Thyroid gland (tissue), 4 donors: ENCODE measurements around the gene LIX1L. TPM values are rescaled to one million over a fixed set of nuclear protein-coding genes. Genes with fewer than 3 reads are reported as not detected.

Source experiments
- DNase-seq, 2 donors: peaks; one replicate each; pipeline ENCODE4 v3.0.0-alpha.2; 2019
- H3K27ac ChIP-seq, 3 donors: fragments of 200-600 bp; sonication (generic); 1 replicate in 2 of 3; 2 replicates in 1 of 3; pipeline ENCODE4 v1.5.1; 2016 to 2019; ENCODE audit warnings: mild to moderate bottlenecking in 1 of 3, moderate library complexity in 1 of 3
- H3K27me3 ChIP-seq: fragments of 200-600 bp; sonication (generic); one replicate; pipeline ENCODE4 v1.5.1; 2019
- H3K36me3 ChIP-seq, 2 donors: fragments of 200-600 bp; sonication (generic); one replicate each; pipeline ENCODE4 v1.5.1; 2016 to 2019
- H3K4me1 ChIP-seq, 2 donors: fragments of 200-600 bp; sonication (generic); one replicate each; pipeline ENCODE4 v1.5.1; 2017 to 2019
- H3K4me3 ChIP-seq, 3 donors: fragments of 200-600 bp; sonication (generic); replicated peaks in 1 of 3; 1 replicate in 2 of 3; 2 replicates in 1 of 3; pipeline ENCODE4 v1.5.1; 2016; ENCODE audit warnings: mild to moderate bottlenecking in 1 of 3
- H3K9me3 ChIP-seq: fragments of 200-600 bp; sonication (generic); one replicate; pipeline ENCODE4 v1.5.1; 2017
- POLR2A ChIP-seq, 2 donors: fragments of 450-650 bp; IDR thresholded peaks; one replicate each; pipeline ENCODE4 v1.6.1; 2017; ENCODE audit warnings: antibody characterized with exemption in 2 of 2, mild to moderate bottlenecking in 2 of 2, moderate library complexity in 1 of 2
- WGBS, 2 donors: methylation state at CpG; one replicate each; pipeline ENCODE4 v1.1.5; 2017; 5-methylcytosine and 5-hydroxymethylcytosine counted together
- intact Hi-C: fragments of 100-400 bp; cut with DNase I; formaldehyde crosslinking; loops from one replicate; pipeline ENCODE4 v1.15.1; 2023
- total RNA-seq, 4 donors: library from RNA; depleted of rRNA; stranded (reverse); fragments of >200 nt; gene quantifications; one replicate each; pipeline ENCODE4 v1.2.3, GENCODE V29; 2016
- TF ChIP-seq, protein P1 (sequence below), 6 experiments: fragments of 200-600 bp in 3 of 6; fragments of 450-650 bp in 3 of 6; sonication (generic) in 3 of 6; IDR thresholded peaks; one replicate each; pipeline ENCODE4 v1.5.1; 2016 to 2019; ENCODE audit warnings: antibody characterized with exemption in 6 of 6, mild to moderate bottlenecking in 2 of 6, inconsistent platforms in 1 of 6, moderate library complexity in 1 of 6

The LIX1L gene
- total RNA-seq, 4 donors from 2014 or later, result 18.7 to 26.9 (median 20.3) TPM

DNA sequence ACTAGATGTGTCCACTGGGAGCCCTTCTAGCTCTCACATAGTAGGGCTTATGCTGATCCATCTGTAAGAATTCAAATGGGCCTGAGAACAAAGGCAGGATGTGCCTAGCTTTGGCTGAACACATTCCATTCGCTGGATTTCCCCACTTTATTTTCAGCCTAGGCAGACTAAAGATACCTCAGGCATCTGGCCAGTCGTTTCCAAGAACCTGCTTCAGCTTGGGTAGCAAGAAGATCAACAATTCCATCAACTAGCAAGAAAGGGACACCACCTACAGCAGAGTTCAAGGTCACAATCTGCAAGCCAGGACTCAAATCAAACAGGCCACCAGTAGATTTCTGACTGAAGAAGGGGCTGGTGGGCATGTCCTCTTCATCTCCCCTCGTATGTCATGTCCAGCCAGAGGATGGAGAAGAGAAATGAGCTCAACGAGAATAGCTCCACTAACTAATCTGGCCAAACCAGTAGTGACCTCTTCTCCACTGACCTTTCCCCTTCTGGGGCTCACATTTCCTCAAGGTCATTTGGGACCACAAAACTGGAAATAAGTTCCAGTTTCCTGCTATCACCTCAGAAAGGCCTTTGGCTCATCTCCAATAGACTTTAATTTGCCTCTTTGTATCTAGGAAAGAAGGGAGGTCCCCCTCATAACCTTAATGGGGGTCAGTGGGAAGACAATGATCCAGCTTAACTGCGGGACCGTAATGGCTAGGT is 24.4 kb upstream of the LIX1L start:
- peak in 1 of 2 donors; percentile 7 for DNase-seq
- Histone ChIP-seq H3K4me3 (no peak overlapping the region), H3K27me3 (no peaks in the 10 kb centered on the region), H3K27ac (peak overlapping the region; percentile 91 to 98 (median 96)), H3K4me1 (peaks cover 66 to 91% of the 10 kb centered on the region in 2 donors), H3K36me3 (no peaks in the 10 kb centered on the region), H3K9me3 (no peaks in the 10 kb centered on the region)
- 70 to 74% methylated on average over 6 of the region's 6 CpGs for WGBS, 2 donors
- no peak for TF ChIP-seq POLR2A (IDR thresholded peaks at IDR 0.05)
- TF ChIP-seq, protein P1, sequence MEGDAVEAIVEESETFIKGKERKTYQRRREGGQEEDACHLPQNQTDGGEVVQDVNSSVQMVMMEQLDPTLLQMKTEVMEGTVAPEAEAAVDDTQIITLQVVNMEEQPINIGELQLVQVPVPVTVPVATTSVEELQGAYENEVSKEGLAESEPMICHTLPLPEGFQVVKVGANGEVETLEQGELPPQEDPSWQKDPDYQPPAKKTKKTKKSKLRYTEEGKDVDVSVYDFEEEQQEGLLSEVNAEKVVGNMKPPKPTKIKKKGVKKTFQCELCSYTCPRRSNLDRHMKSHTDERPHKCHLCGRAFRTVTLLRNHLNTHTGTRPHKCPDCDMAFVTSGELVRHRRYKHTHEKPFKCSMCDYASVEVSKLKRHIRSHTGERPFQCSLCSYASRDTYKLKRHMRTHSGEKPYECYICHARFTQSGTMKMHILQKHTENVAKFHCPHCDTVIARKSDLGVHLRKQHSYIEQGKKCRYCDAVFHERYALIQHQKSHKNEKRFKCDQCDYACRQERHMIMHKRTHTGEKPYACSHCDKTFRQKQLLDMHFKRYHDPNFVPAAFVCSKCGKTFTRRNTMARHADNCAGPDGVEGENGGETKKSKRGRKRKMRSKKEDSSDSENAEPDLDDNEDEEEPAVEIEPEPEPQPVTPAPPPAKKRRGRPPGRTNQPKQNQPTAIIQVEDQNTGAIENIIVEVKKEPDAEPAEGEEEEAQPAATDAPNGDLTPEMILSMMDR (IDR thresholded peaks at IDR 0.05), result no peak
- intact Hi-C loops, result no loop called here

DNA sequence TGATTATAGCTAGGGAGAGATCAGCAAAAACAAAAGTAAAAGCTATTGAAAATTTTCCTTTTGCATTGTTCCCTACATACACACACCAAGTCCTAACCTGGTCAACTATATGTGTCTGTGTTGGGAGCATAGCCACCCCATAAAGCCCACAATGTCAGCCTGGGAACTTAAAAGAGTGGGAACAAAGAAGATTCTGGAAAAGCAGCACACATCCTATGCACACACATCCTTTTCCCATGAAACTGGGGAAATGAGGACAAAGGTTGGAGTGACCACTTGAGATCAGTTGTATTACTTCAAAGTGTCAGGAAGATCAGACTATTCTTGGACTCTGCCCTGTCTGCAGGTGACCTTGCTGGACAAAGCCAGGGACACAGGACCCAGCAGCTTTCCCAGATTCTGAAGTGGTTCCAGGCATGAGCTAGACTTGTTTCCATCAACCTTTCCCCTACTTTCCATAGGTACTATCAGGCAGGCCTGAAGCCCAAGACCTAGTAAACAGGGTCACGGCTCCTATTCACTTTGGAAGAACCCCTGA is 22.7 kb upstream of the LIX1L start:
- no peak for TF ChIP-seq POLR2A (IDR thresholded peaks at IDR 0.05)
- TF ChIP-seq, protein P1 (IDR thresholded peaks at IDR 0.05), result no peak

DNA sequence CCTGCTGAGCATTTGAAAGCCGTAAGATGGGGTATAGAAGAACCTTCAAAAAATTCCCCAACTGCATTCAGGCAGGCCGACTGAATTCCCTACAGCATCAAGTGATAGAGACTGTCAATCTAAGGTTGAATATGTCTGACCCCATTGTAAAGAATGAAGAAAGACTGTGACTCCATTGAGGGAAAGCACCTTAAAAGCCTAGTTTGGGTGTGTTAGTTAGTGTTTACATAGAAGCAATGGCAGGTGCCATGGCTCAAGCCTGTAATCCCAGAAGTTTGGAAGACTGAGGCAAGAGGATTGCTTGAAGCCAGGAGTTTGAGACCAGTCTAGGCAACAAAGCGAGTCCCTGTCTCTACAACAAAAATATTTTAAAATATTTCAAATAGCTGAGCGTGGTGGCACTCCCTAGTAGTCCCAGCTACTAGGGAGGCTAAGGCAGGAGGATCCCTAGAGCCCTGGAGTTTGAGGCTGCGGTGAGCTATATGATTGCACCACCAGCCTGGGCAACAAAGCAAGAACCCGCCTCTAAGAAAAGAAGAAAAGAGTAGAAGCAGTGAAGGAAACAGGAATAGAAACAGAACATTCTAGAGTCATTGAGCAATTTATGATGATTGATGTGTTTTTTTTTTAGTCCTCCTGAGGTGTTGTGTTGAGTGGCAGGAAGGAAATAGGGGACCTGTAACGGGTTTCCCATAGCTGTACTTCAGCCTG is 22.1 kb upstream of the LIX1L start:
- peaks cover 59 to 76% of the 10 kb centered on the region in 2 donors for H3K4me1 ChIP-seq
- peak overlapping the region in 1 of 3 donors; percentile 14 for H3K4me3 ChIP-seq
- peak overlapping the region; percentile 91 to 98 (median 96) for H3K27ac ChIP-seq
- H3K27me3 ChIP-seq, result no peaks in the 10 kb centered on the region
- TF ChIP-seq, protein P1 (IDR thresholded peaks at IDR 0.05), result no peak
- no peaks in the 10 kb centered on the region for H3K9me3 ChIP-seq
- no peak for DNase-seq
- 53% methylated on average over 7 of the region's 7 CpGs for WGBS, 2 donors
- no peaks in the 10 kb centered on the region for H3K36me3 ChIP-seq
- intact Hi-C loops, result no loop called here

More for the DNA sequence above, 22.7 kb upstream of the LIX1L start:
- H3K27me3 ChIP-seq, result no peaks in the 10 kb centered on the region
- WGBS, 2 donors, result 65 to 95% methylated on average over 1 of the region's 1 CpG
- peak overlapping the region; percentile 91 to 98 (median 96) for H3K27ac ChIP-seq
- no peak overlapping the region for H3K4me3 ChIP-seq
- DNase-seq, result peak in 1 of 2 donors; percentile 27
- H3K9me3 ChIP-seq, result no peaks in the 10 kb centered on the region
- no peaks in the 10 kb centered on the region for H3K36me3 ChIP-seq
- H3K4me1 ChIP-seq, result peaks cover 66 to 82% of the 10 kb centered on the region in 2 donors
- intact Hi-C loops, result no loop called here

DNA sequence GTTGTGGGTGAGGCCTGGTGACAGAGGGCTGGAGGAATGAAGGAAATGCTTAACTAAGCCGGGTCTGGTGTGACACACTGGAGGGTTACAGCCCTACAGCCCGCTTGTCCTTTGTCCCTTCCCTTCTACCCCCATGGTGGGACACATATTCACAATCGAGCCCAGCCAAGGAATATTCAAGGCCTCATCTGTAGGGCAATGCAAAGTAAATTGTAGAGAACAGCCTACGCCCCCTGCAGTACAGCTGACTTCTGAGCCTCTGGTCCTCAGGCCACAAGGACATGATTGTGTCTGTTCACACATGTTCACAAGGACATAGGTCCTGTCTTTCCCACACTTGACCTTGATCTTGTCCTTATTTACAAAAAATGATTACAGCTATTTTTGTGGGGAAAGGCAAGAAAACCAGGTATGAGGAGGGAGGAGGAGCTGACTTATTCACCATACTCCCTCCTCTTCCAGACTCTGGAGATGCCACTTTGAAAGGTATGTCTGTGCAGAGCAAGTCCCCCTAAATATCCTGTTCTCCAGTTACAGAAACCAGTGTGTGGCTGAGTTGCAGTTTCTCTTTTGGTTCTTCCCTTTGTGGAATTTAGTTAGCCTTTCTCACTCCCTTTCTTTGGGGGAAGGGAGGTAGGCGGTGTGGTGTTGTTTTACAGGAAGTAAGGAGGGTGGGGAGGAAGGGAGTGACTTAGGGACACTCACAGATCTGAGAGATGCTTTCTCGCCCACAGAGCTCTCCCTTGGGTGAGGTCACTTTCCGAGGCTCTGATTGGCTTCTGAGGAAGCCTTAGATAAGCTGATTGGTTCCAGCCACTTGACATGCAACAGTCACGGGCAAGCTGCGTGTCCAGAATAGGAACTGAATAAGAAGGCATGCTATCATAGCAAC is 21.3 kb upstream of the LIX1L start:
- DNase-seq, result peak; percentile 96
- Histone ChIP-seq H3K36me3 (no peaks in the 10 kb centered on the region), H3K27me3 (no peaks in the 10 kb centered on the region), H3K4me3 (peak overlapping the region in 1 of 3 donors; percentile 18), H3K27ac (peak overlapping the region; percentile 91 to 98 (median 96)), H3K9me3 (no peaks in the 10 kb centered on the region), H3K4me1 (peaks cover 58 to 68% of the 10 kb centered on the region in 2 donors)
- TF ChIP-seq POLR2A (IDR thresholded peaks at IDR 0.05), result peak; percentile 45 to 95
- TF ChIP-seq, protein P1 (IDR thresholded peaks at IDR 0.05), result peak in 1 of 6 experiments; percentile 10
- intact Hi-C loops, result no loop called here
- WGBS, 2 donors, result 15 to 20% methylated on average over 9 of the region's 9 CpGs
